C4-2B (cell line): ENCODE data around the gene RTKN2.
A peak's percentile ranks its signal among the peaks of the same experiment; 100 is the strongest.

Experiments
- H3K27ac ChIP-seq: fragments of 450-650 bp; 2 replicates; pipeline ENCODE4 v1.5.1; 2017
- ZFX ChIP-seq: fragments of 450-650 bp; IDR thresholded peaks from 2 replicates; pipeline ENCODE4 v1.6.1; 2017
- TF ChIP-seq, protein P1 (sequence below): fragments of 450-650 bp; conservative IDR thresholded peaks from 2 replicates; pipeline ENCODE4 v1.5.1; 2017; ENCODE audit warnings: mild to moderate bottlenecking

RTKN2 gene

DNA sequence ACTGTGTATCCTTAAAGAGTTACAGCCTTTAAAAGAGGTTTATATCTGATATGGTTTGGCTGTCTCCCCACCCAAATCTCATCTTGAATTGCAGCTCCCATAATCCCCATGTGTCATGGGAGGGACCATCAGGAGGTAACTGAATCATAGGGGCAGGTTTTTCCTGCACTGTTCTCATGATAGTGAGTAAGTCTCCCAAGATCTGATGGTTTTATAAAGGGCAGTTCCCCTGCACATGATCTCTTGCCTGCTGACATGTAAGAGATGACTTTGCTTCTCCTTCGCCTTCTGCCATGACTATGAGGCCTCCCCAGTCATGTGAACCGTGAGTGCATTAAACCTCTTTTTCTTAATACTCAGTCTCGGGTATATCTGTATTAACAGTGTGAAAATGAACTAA lies 9.7 kb downstream of the RTKN2 start:
- H3K27ac ChIP-seq, result no peak overlapping the region
- TF ChIP-seq ZFX, result no peak
- TF ChIP-seq, protein P1, sequence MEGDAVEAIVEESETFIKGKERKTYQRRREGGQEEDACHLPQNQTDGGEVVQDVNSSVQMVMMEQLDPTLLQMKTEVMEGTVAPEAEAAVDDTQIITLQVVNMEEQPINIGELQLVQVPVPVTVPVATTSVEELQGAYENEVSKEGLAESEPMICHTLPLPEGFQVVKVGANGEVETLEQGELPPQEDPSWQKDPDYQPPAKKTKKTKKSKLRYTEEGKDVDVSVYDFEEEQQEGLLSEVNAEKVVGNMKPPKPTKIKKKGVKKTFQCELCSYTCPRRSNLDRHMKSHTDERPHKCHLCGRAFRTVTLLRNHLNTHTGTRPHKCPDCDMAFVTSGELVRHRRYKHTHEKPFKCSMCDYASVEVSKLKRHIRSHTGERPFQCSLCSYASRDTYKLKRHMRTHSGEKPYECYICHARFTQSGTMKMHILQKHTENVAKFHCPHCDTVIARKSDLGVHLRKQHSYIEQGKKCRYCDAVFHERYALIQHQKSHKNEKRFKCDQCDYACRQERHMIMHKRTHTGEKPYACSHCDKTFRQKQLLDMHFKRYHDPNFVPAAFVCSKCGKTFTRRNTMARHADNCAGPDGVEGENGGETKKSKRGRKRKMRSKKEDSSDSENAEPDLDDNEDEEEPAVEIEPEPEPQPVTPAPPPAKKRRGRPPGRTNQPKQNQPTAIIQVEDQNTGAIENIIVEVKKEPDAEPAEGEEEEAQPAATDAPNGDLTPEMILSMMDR, result no peak

DNA sequence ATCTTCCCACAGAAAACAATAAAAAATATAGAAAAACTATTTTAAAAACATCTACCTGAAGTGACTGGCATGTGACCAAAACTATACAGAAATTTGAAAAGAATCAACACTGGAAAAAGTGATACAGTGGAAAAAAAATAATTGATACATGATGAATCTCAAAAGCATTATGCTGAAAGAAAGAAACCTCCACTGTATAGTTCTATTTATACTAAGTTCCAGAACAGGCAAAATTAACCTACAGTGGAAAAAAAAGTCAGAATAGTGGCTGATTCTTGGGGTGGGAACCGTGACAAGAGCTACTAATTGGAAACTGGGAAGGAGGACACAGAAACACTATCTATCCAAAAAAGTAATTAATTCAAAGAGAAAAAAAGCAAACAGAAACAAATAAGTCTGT lies 14.9 kb downstream of the RTKN2 start:
- no peak overlapping the region for H3K27ac ChIP-seq

DNA sequence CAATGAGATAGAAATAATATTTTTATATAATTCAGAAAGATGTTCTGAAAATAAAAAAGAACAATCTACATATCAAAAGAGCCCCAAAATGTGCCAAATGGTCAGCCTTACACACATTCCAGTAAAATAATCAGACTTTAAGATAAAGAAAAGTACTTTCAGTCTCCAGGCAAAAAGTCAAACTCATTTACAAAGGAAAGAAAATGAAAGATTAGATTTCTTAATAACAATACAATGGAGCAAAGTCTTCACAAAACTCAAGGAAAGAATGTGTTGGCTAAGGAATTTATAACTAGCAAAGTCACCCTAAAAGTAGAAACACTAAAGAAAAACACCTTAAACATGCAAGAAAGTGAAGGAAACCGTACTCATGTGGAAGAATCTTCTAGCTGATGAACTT lies 16.6 kb downstream of the RTKN2 start:
- no peak overlapping the region for H3K27ac ChIP-seq
- TF ChIP-seq, protein P1, result no peak
- TF ChIP-seq ZFX, result no peak

More for the DNA sequence above, 14.9 kb downstream of the RTKN2 start:
- no peak for TF ChIP-seq ZFX
- TF ChIP-seq, protein P1, result no peak

DNA sequence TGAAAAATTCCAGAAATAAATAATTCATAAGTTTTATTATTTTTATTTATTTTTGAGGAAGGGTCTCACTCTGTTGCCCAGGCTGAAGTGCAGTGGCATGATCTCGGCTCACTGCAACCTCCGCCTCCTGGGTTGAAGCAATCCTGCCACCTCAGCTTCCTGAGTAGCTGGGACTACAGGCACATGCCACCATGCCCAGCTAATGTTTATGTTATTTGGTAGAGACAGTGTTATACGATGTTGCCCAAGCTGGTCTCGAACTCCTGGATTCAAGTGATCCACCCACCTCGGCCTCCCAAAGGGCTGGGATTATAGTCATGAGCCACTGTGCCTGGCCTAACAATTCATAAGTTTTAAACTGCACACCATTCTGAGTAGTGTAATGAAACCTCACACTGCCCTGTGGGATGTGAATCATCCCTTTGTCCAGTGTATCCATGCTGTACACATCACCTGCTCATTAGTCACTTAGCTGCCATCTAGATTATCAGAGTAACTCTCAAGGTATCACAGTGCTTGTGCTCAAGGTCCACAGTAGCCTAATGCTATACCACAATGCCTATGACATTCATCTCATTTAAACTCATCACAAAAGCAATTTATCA lies 17.9 kb downstream of the RTKN2 start:
- H3K27ac ChIP-seq, result no peak overlapping the region
- TF ChIP-seq ZFX, result no peak

DNA sequence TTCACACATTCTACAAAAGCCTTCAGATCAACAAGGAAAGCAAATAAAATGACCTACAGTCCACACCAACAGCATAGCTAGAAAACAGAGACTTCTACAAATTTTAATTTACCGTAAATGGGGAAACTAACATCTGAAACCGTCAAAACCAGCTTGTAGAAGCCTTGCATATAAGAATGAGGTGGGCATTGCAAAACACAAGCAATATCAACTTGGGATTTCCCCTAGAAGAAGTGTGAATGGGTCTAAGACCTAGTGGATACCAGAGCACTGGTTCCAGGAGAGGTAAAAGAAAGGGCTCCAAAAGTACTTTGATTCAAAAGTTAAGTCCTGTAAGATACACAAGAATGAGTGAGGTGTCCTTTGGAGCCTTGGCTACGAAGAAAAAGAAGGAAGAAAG lies 18.7 kb downstream of the RTKN2 start:
- H3K27ac ChIP-seq, result no peak overlapping the region
- TF ChIP-seq ZFX, result no peak
- TF ChIP-seq, protein P1, result no peak

DNA sequence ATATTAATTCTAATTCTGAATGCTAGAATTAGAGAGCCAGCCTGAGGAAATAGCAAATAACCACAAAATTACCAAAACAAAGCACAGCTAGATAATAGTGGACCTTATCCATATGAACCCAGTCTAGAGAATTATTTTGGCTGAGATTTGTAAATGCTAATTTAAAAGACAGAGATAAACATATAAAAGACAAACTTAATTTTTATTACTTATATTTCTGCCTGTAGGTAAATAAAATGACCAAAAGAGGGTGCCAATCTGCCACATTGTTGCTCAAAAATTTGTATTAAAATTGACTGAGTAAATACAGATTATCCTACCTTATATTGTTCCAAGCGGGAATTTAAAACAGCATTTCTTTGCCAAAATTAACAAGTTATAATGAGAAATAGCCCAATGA lies 20.2 kb downstream of the RTKN2 start:
- TF ChIP-seq, protein P1, result peak; percentile 61
- no peak for TF ChIP-seq ZFX
- no peak overlapping the region for H3K27ac ChIP-seq

DNA sequence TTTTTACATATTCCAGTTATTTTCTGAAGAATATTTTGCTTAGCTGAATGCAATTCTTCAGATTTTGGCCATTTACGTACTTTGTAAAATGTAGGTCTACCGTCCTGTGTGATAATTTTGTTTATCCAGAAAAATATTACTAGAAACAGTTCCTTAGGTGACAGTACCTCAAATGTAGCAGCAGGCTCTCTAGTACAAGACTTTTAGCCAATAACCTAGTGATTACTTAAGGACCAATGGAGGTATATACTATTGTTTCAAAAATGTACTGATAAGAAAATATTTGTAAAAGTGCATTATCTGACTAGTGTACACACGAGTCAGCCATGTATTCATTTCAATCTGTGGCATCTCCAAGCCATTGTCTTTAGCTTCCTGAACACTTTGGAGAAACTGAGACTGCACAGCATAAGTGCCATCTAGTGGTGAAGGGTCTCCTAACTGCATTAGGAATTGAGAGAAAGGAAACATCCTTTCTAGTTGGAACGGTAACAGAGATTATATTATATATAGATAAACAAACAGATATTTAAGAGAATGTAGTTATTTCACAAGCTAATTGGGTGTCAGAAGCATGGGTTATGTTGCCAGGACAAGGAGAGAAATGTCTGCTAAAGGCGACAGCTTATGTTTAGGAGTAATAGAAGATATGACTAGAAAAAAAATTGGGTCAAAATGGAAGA lies 23.7 kb downstream of the RTKN2 start:
- no peak for TF ChIP-seq ZFX
- TF ChIP-seq, protein P1, result peak; percentile 93
- no peak overlapping the region for H3K27ac ChIP-seq

DNA sequence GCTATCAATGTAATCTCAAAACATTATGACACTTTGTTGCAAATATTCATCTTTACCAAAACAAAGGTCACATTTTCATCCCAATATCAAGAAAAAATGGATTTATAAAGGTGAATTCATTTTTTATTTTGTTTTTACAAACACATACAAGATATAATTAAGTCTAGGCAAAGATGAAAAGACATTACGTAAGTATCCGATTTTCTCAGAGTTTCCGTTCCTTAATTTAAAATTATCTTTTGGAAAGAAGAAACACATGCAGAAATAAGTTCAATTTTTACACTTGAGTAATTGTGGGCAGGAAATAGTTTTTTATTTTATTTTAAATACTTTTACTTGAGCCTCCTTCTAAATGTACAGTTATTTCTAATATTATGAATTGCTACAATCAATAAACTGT lies 24.6 kb downstream of the RTKN2 start:
- H3K27ac ChIP-seq, result no peak overlapping the region

More for the DNA sequence above, 24.6 kb downstream of the RTKN2 start:
- TF ChIP-seq, protein P1, result no peak
- TF ChIP-seq ZFX, result no peak
